ENCODE measurements around the gene CIT. TPM values are rescaled to one million over a fixed set of nuclear protein-coding genes. Genes with fewer than 3 reads are reported as not detected.
"Not testable (repeated sequence)": the region's sequence is repeated elsewhere in the genome, so short reads cannot be mapped to it uniquely, and the experiment has no call there.

The CIT gene
- total RNA-seq, 1 donor from 2014 or later: 20.6 TPM

DNA sequence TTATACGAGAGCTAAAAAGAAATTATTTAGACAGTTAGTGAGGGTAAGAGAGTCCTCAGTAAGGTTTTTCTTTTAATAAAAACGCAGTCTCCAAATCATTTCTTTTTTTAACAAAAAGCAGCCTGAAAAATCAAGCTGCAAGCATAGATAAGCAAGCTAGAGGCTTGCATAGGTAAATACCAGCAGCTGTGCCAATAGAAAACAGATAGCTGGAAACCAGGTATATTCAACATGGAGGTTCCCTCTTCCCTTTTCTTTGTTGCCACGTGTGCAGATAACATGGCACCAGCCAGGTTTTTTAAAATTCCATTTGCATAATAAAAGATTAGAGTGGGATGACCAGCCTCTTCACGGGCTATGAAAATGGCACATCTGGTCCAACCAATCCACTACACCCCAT, 215.2 kb downstream of the CIT start:
- DNase-seq (ENCODE audit: extremely low spot score in 2 of 2): no peak
- TF ChIP-seq CTCF (IDR thresholded peaks at IDR 0.05) (no peak), POLR2A (IDR thresholded peaks at IDR 0.05) (no peak), POLR2AphosphoS5 (IDR thresholded peaks at IDR 0.05; ENCODE audit: insufficient read depth in 1 of 2, low read depth in 1 of 2) (no peak)
- Histone ChIP-seq H3K4me3 (no peak overlapping the region), H3K4me1 (peaks cover 7% of the 10 kb centered on the region), H3K27ac (no peak overlapping the region), H3K27me3 (no peaks in the 10 kb centered on the region), H3K36me3 (no peaks in the 10 kb centered on the region), H3K9me3 (no peaks in the 10 kb centered on the region)
- intact Hi-C loops (cut with DNase I): no loop called here

DNA sequence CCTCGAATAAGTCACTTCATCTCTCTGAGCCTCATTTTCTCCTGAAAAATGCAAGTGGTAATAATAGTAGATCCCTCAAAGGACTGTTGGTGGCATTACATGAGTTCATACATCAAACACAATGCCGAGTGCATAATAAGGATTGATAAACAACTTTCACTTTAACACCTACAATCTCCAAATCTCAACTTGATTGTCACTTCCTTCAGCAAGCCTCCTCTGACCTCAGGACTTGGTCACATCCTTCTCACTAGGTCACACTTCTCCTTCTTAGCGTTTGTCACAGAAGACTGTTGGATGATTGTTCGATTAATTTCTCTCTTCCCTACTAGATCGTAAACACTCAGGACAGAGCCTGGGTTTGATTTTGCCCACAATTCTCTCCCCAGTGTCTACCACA, 217.0 kb downstream of the CIT start:
- intact Hi-C loops (cut with DNase I): no loop called here
- H3K4me1 ChIP-seq: no peaks in the 10 kb centered on the region
- H3K27ac ChIP-seq: no peak overlapping the region
- TF ChIP-seq CTCF (IDR thresholded peaks at IDR 0.05) (no peak), POLR2A (IDR thresholded peaks at IDR 0.05) (no peak), POLR2AphosphoS5 (IDR thresholded peaks at IDR 0.05; ENCODE audit: insufficient read depth in 1 of 2, low read depth in 1 of 2) (no peak)
- no peak overlapping the region for H3K4me3 ChIP-seq
- no peak for DNase-seq (ENCODE audit: extremely low spot score in 2 of 2)
- H3K27me3 ChIP-seq: no peaks in the 10 kb centered on the region
- no peaks in the 10 kb centered on the region for H3K36me3 ChIP-seq
- no peaks in the 10 kb centered on the region for H3K9me3 ChIP-seq

DNA sequence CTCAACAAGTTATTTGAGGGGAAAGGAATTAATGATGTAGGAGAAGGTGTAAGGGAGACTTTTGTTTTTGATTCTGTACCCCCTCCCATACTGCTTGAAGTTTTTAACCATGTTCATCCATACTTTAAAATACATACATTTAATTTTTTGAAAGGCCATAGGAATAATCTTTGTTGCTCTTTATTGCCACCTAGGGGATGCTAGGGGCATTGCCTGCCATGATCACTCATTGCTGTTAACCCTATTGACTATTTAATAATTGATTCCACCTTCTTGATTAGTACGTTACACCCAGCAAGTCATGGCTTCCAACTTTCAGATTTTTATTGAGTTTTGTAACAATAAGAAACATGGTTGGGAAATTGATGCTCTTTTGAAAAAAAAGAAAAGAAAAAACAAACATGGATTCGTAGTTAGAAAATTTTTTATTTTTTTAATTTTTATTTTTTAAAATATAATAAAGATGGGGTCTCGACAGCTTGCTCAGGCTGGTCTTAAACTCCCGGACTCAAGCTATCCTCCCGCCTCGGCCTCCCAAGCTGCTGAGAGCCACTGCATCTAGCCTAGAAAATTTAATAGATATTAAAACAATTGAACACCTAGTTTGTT, 217.7 kb downstream of the CIT start:
- no peaks in the 10 kb centered on the region for H3K4me1 ChIP-seq
- intact Hi-C loops (cut with DNase I): no loop called here
- H3K4me3 ChIP-seq: no peak overlapping the region
- H3K27me3 ChIP-seq: no peaks in the 10 kb centered on the region
- TF ChIP-seq CTCF (IDR thresholded peaks at IDR 0.05): peak; percentile 57 to 68 (median 68)
- no peak for TF ChIP-seq POLR2A (IDR thresholded peaks at IDR 0.05)
- H3K27ac ChIP-seq: no peak overlapping the region
- no peaks in the 10 kb centered on the region for H3K9me3 ChIP-seq
- DNase-seq (ENCODE audit: extremely low spot score in 2 of 2): no peak
- H3K36me3 ChIP-seq: no peaks in the 10 kb centered on the region

DNA sequence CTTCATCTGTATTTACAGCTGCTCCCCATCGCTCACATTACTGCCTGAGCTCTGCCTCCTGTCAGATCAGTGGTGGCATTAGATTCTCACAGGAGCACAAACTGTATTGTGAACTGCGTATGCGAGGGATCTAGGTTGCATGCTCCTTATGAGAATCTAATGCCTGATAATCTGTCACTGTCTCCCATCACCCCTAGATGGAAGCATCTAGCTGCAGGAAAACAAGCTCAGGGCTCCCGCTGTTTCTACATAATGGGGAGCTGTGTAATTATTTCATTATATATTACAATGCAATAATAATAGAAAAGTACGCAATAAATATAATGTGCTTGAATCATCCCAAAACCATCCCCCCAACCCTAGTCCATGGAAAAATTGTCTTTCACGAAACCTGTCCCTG, 219.0 kb downstream of the CIT start:
- intact Hi-C loops (cut with DNase I); H3K9me3 ChIP-seq; DNase-seq (ENCODE audit: extremely low spot score in 2 of 2); H3K36me3 ChIP-seq; H3K4me3 ChIP-seq; H3K27me3 ChIP-seq; H3K27ac ChIP-seq; H3K4me1 ChIP-seq: not testable (repeated sequence)

- H3K36me3 ChIP-seq; H3K9me3 ChIP-seq; intact Hi-C loops (cut with DNase I); H3K27me3 ChIP-seq; H3K4me1 ChIP-seq; DNase-seq (ENCODE audit: extremely low spot score in 2 of 2); H3K4me3 ChIP-seq; H3K27ac ChIP-seq: not testable (repeated sequence)
Observed at GRCh38 chr12:119657001-119657400, 220.1 kb downstream of the CIT start.

DNA sequence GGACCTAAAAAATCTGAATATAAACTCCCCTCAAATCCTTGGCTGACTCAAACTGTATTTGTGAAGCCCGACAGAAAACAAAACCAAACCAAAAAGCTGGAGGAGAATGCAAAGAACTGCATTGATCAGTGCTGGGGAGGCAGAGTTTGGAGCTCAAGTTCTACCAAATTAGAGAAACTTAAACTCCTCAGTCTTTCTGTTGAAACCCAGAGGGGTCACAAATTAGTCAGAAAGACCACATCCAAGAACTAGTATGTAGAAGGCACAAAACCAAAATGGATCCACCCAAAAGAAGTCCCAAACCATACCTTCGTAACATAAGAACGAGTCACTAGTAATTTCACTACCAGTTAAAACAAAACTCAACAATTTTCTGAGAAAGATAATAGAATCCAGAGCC, 224.5 kb downstream of the CIT start:
- DNase-seq (ENCODE audit: extremely low spot score in 2 of 2): no peak
- no peaks in the 10 kb centered on the region for H3K4me1 ChIP-seq
- no peaks in the 10 kb centered on the region for H3K36me3 ChIP-seq
- intact Hi-C loops (cut with DNase I): no loop called here
- no peak overlapping the region for H3K4me3 ChIP-seq
- no peak for TF ChIP-seq POLR2AphosphoS5 (IDR thresholded peaks at IDR 0.05; ENCODE audit: insufficient read depth in 1 of 2, low read depth in 1 of 2)
- no peak for TF ChIP-seq CTCF (IDR thresholded peaks at IDR 0.05)
- no peak for TF ChIP-seq POLR2A (IDR thresholded peaks at IDR 0.05)
- no peak overlapping the region for H3K27ac ChIP-seq
- H3K27me3 ChIP-seq: no peaks in the 10 kb centered on the region
- peaks cover 5% of the 10 kb centered on the region for H3K9me3 ChIP-seq

All from vagina (tissue), 2 donors.